ENCODE data around the gene SNX25. TPM values are rescaled to one million over a fixed set of nuclear protein-coding genes. Genes with fewer than 3 reads are reported as not detected.

SNX25 gene
- total and polyA plus RNA-seq, 8 donors, result 2.6 to 36.8 (median 8.3) TPM

- WGBS, 5 donors, result 57 to 83% (median 76%) methylated on average over 3 of the region's 3 CpGs
- Histone ChIP-seq H3K4me3 (no peak overlapping the region), H3K27me3 (no peaks in the 10 kb centered on the region), H3K4me1 (no peaks in the 10 kb centered on the region), H3K9me3 (no peaks in the 10 kb centered on the region), H3K27ac (no peak overlapping the region), H3K36me3 (peaks cover 2 to 30% (median 20%) of the 10 kb centered on the region in 4 donors)
- intact Hi-C loops (cut with DNase I; ENCODE audit: low total_unique reads), result no loop called here
- no peak for DNase-seq
- TF ChIP-seq CTCF (IDR thresholded peaks at IDR 0.05), result no peak
- TF ChIP-seq POLR2AphosphoS5 (IDR thresholded peaks at IDR 0.05), result no peak
- TF ChIP-seq POLR2A (IDR thresholded peaks at IDR 0.05), result no peak
- no peak for TF ChIP-seq EP300 (IDR thresholded peaks at IDR 0.05)
These were observed 77.2 kb downstream of the SNX25 start for GRCh38 chr4:185286571-185286970.

- intact Hi-C loops (cut with DNase I; ENCODE audit: low total_unique reads), result no loop called here
- Histone ChIP-seq H3K27me3 (no peaks in the 10 kb centered on the region), H3K9me3 (no peaks in the 10 kb centered on the region), H3K27ac (no peak overlapping the region), H3K36me3 (peaks cover 2 to 34% (median 21%) of the 10 kb centered on the region in 4 donors), H3K4me3 (no peak overlapping the region), H3K4me1 (no peaks in the 10 kb centered on the region)
- WGBS, 5 donors, result 79 to 96% (median 92%) methylated on average over 4 of the region's 4 CpGs
- TF ChIP-seq EP300 (IDR thresholded peaks at IDR 0.05) (no peak), POLR2AphosphoS5 (IDR thresholded peaks at IDR 0.05) (no peak), CTCF (IDR thresholded peaks at IDR 0.05) (no peak), POLR2A (IDR thresholded peaks at IDR 0.05) (no peak)
- DNase-seq, result no peak
These were observed 77.6 kb downstream of the SNX25 start for GRCh38 chr4:185287031-185287430.

- no peak overlapping the region for H3K27ac ChIP-seq
These were observed 80.7 kb downstream of the SNX25 start for GRCh38 chr4:185290018-185290607.

GRCh38 chr4:185290656-185291055 is 81.3 kb downstream of the SNX25 start:
- H3K9me3 ChIP-seq, result no peaks in the 10 kb centered on the region
- H3K4me3 ChIP-seq, result no peak overlapping the region
- no peak for DNase-seq
- peaks cover 0 to 49% (median 40%) of the 10 kb centered on the region in 4 donors for H3K36me3 ChIP-seq
- no peaks in the 10 kb centered on the region for H3K4me1 ChIP-seq
- H3K27ac ChIP-seq, result no peak overlapping the region
- 43 to 87% (median 65%) methylated on average over 5 of the region's 5 CpGs for WGBS, 5 donors
- TF ChIP-seq POLR2A (IDR thresholded peaks at IDR 0.05) (no peak), POLR2AphosphoS5 (IDR thresholded peaks at IDR 0.05) (no peak), CTCF (IDR thresholded peaks at IDR 0.05) (no peak), EP300 (IDR thresholded peaks at IDR 0.05) (no peak)
- intact Hi-C loops (cut with DNase I; ENCODE audit: low total_unique reads), result no loop called here
- no peaks in the 10 kb centered on the region for H3K27me3 ChIP-seq

More at GRCh38 chr4:185290018-185290607, 80.7 kb downstream of the SNX25 start:
- peaks cover 0 to 45% (median 36%) of the 10 kb centered on the region in 4 donors for H3K36me3 ChIP-seq
- no peaks in the 10 kb centered on the region for H3K9me3 ChIP-seq
- 69 to 83% (median 80%) methylated on average over 6 of the region's 6 CpGs for WGBS, 5 donors
- H3K4me1 ChIP-seq, result no peaks in the 10 kb centered on the region
- intact Hi-C loops (cut with DNase I; ENCODE audit: low total_unique reads), result no loop called here
- H3K4me3 ChIP-seq, result no peak overlapping the region
- DNase-seq, result no peak
- H3K27me3 ChIP-seq, result no peaks in the 10 kb centered on the region
- no peak for TF ChIP-seq POLR2A (IDR thresholded peaks at IDR 0.05)
- no peak for TF ChIP-seq CTCF (IDR thresholded peaks at IDR 0.05)
- TF ChIP-seq EP300 (IDR thresholded peaks at IDR 0.05), result no peak
- no peak for TF ChIP-seq POLR2AphosphoS5 (IDR thresholded peaks at IDR 0.05)

Measured in stomach (tissue), 9 donors.